Amygdala (tissue), 56 donors: Measurements from ENCODE around the gene MALAT1.

Experiments used
- DNase-seq, 56 donors: peaks; one replicate each; lab custom pipeline; 2025; lab: John Stamatoyannopoulos, UW

The MALAT1 gene

DNA sequence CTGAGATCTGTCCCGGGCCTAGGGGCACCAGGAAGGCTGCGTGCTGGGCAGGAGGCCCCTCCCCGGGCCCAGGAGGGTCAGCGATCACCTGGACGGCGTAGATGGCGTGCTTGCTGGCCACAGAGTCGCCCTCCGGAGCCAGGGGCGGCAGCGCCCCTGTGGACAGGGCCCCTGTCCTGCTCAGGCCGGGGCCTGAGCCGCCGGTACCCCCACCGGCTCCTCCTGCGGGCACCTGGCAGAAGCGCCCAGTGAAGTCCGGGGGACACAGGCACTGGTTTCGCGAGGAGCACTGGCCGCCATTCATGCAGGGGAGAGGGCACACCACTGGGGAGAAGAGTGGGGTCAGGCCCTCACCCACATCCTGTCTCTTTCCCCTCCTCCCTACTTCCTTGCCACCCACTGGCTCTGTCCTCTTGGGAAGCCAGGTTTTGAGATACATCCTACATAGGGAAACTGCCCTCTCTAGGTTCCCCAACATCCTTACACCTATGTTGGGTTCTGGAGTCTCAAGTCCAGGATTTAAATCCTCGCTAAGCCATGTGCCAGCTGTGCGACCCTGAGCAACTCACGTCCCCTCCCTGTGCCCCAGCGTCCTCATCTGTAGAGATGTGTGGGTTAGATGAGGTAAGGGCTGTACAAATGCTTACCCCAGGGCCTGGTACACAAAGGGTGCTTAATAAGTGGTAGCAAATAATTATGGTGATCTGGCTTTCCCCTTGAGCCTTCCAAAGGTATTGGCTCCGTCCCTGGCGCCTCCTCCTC lies 55.4 kb downstream of the MALAT1 start:
- no peak for DNase-seq

DNA sequence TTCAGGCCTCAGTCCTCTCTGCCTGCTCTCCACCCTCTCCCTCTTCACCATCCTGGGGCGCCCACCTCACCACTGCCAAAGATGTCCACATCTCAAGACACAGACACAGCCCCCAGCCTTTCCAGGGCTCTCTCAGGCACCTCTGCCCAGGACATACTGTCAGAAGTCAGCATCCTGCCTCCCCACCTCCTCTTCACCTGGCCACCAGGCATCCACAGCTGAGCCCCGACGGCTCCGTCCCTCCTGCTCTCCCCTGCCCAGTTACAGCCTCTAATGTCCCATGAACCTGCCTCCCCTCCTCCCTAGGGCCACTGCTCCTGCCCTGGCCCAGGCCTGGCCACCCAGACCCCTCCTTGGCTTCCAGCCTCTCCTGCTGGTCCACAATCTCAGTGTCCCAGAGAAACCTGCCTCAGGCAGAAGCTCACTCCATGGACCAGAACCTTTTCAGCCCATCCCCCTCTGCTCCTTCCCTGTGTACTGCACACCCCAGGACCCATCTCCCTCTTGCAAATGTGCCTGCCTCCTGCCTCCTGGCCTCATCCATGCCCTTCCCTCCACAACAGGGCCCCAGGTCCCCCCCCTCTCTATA lies 56.1 kb downstream of the MALAT1 start:
- DNase-seq: no peak

DNA sequence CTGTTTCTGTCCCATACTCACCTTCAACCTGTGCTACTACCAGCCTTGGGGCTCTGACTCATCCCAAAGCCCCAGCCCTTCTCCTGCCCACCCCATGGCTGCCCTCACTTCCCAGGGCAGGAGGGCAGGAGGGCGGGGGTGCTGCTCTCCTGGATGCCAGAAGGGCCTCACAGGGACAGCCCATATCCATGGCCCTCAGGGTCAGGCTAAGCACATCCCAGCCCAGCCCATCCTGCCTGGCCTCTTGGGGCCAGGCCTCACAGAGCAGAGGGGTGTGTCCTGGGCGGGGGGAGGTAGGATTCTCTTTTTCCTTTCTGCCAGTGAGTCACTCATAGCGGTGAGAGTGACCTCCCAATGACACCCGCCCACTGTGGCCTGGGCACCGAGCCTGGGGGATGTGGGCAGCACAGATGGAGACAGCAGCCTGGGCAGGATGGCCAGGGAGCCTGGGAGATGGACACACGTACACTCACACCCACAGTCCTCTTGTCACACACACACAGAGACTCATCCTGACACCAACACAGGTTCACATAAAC lies 56.9 kb downstream of the MALAT1 start:
- DNase-seq: peak in 1 of 56 donors; percentile 15
